Karpas-422 (cell line): Measurements from ENCODE around the gene COL8A2. TPM values are rescaled to one million over a fixed set of nuclear protein-coding genes. Genes with fewer than 3 reads are reported as not detected.

Source experiments
- DNase-seq: peaks from one replicate; pipeline ENCODE4 v3.0.0-alpha.2; 2015
- H2AFZ ChIP-seq: fragments of 200-600 bp; sonication (generic); 2 replicates; pipeline ENCODE4 v1.6.1; 2014; ENCODE audit warnings: antibody characterized with exemption, low read length, mixed read lengths
- H3K27ac ChIP-seq: fragments of 200-600 bp; sonication (generic); 2 replicates; pipeline ENCODE4 v1.5.1; 2014; ENCODE audit warnings: mild to moderate bottlenecking, low read length, moderate library complexity
- H3K27me3 ChIP-seq: fragments of 200-600 bp; sonication (generic); 2 replicates; pipeline ENCODE4 v1.6.1; 2014; ENCODE audit warnings: low read length, mixed read lengths
- H3K36me3 ChIP-seq: fragments of 200-600 bp; sonication (generic); 2 replicates; pipeline ENCODE4 v1.6.1; 2014; ENCODE audit warnings: low read length, mixed read lengths; ENCODE audit not compliant: insufficient read depth
- H3K4me1 ChIP-seq: fragments of 200-600 bp; sonication (generic); 2 replicates; pipeline ENCODE4 v1.6.1; 2014; ENCODE audit warnings: mild to moderate bottlenecking, low read length, mixed read lengths
- H3K4me2 ChIP-seq: fragments of 200-600 bp; sonication (generic); 2 replicates; pipeline ENCODE4 v1.6.1; 2014; ENCODE audit warnings: low read length, low read depth, mild to moderate bottlenecking; ENCODE audit not compliant: poor library complexity, severe bottlenecking
- H3K4me3 ChIP-seq: fragments of 200-600 bp; sonication (generic); 2 replicates; pipeline ENCODE4 v1.5.1; 2014; ENCODE audit warnings: mild to moderate bottlenecking, antibody characterized with exemption, low read length, mixed read lengths
- H3K79me2 ChIP-seq: fragments of 200-600 bp; sonication (generic); 2 replicates; pipeline ENCODE4 v1.6.1; 2014; ENCODE audit warnings: mild to moderate bottlenecking, low read length, mixed read lengths
- H3K9ac ChIP-seq: fragments of 200-600 bp; sonication (generic); 2 replicates; pipeline ENCODE4 v1.6.0; 2014; ENCODE audit warnings: low read length
- H3K9me2 ChIP-seq: fragments of 200-600 bp; sonication (generic), shearing (Covaris generic); replicated peaks from 2 replicates; pipeline ENCODE4 v1.6.0; 2014; ENCODE audit warnings: mild to moderate bottlenecking, low read length, moderate library complexity; ENCODE audit not compliant: insufficient read depth
- H3K9me3 ChIP-seq: fragments of 300-700, 200-600 bp; sonication (generic); 2 replicates; pipeline ENCODE4 v1.6.1; 2014; ENCODE audit warnings: low read length, mixed read lengths
- H4K20me1 ChIP-seq: fragments of 200-600 bp; sonication (generic); 2 replicates; pipeline ENCODE4 v1.6.1; 2014; ENCODE audit warnings: mild to moderate bottlenecking, antibody characterized with exemption, low read length, low read depth; ENCODE audit not compliant: insufficient read depth
- total RNA-seq: library from RNA; depleted of rRNA; stranded (reverse); fragments of >200 nt; shearing (Covaris generic); gene quantifications from 2 replicates; pipeline ENCODE4 v1.2.3, GENCODE V29; 2014; ENCODE audit warnings: low replicate concordance

Gene COL8A2
- total RNA-seq, 1 experiment from 2014 or later: not detected

DNA sequence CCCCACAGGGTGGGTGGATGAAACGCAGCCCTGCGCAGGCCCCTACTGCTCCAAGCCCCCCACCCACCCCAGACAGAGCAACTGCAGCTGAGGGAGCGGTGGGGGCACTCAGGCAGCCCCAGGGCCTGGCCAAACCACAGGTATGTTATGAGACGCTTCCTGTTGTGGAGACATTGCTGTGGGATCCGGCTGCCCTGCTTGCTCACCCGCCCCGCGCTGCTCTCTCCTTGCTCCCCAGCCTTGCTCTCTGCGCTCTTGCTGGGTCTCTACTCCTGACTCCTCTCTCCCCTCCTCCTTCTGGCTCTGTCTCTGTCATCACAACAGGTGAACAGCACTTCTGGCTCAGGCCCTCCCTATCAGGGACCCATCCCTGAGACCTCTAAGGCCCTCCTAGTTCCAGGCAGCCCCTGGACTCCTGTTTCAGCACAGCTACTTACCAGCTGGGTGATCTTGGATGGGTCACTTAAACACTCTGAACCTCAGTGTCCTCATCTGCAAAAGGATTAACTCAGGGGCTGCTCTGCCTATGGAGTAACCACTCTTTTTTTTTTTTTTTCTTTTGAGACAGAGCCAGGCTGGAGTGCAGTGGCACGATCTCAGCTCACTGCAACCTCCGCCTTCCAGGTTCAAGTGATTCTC lies 15.9 kb downstream of the COL8A2 start:
- no peaks in the 10 kb centered on the region for H3K36me3 ChIP-seq
- H3K27me3 ChIP-seq: no peaks in the 10 kb centered on the region
- no peak overlapping the region for H3K4me3 ChIP-seq
- no peaks in the 10 kb centered on the region for H3K4me1 ChIP-seq
- no peak overlapping the region for H3K9ac ChIP-seq
- no peak for DNase-seq
- H4K20me1 ChIP-seq: 0 out of 2 replicates have a peak, but pooled peaks cover 3% of the 10 kb centered on the region
- no peak overlapping the region for H2AFZ ChIP-seq
- no peaks in the 10 kb centered on the region for H3K9me3 ChIP-seq
- no peaks in the 10 kb centered on the region for H3K79me2 ChIP-seq
- H3K4me2 ChIP-seq: no peak overlapping the region
- H3K27ac ChIP-seq: no peak overlapping the region
- no peaks in the 10 kb centered on the region for H3K9me2 ChIP-seq

DNA sequence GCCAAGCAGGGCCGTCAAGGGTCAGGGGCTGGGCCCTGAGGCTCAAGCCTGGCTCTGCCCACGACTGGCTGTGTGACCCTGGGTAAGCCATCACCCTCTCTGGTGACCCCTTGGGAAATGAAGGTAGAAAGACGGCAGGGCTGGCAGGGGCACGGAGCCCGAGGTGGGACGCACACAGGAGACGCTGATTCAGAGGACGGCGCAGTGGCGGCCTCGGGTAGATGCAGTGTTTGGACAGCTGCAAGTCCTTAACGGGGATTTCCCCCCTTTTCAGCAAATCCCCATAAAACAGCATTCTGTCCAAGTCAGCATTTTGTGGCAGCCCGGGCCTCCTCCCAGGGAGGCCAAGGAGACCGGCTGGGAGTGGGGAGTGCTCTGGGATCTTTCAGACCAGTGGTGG lies 16.7 kb downstream of the COL8A2 start:
- Histone ChIP-seq H4K20me1 (0 out of 2 replicates have a peak, but pooled peaks cover 3% of the 10 kb centered on the region), H3K9me3 (no peaks in the 10 kb centered on the region), H2AFZ (no peak overlapping the region), H3K4me1 (no peaks in the 10 kb centered on the region), H3K4me2 (no peak overlapping the region), H3K36me3 (no peaks in the 10 kb centered on the region), H3K9ac (no peak overlapping the region), H3K27me3 (no peaks in the 10 kb centered on the region), H3K79me2 (no peaks in the 10 kb centered on the region), H3K9me2 (no peaks in the 10 kb centered on the region), H3K27ac (no peak overlapping the region), H3K4me3 (no peak overlapping the region)
- no peak for DNase-seq

DNA sequence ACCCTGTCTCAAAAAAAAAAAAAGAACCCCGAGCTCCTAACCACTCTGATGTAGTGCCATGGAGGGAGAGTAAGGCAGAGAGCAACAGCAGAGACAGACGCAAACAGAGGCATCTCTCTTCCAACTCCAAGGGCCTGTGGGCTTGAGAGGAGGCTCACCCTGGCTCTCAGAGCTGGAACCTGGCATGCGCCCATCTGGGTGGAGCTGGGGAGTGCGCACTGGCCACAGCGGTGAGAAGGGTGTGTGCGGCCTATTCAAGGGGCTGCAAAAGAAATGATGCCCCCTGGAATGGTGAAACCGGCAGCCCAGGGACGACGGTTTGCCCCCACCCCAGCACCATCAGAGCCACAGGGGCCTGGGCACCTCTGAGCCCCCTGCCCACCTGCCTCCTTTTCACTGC lies 17.6 kb downstream of the COL8A2 start:
- no peak for DNase-seq
- H3K36me3 ChIP-seq: no peaks in the 10 kb centered on the region
- no peaks in the 10 kb centered on the region for H4K20me1 ChIP-seq
- H2AFZ ChIP-seq: no peak overlapping the region
- no peak overlapping the region for H3K4me3 ChIP-seq
- H3K9ac ChIP-seq: no peak overlapping the region
- no peaks in the 10 kb centered on the region for H3K9me3 ChIP-seq
- H3K79me2 ChIP-seq: no peaks in the 10 kb centered on the region
- no peaks in the 10 kb centered on the region for H3K4me1 ChIP-seq
- H3K27ac ChIP-seq: no peak overlapping the region
- no peak overlapping the region for H3K4me2 ChIP-seq
- no peaks in the 10 kb centered on the region for H3K27me3 ChIP-seq
- H3K9me2 ChIP-seq: no peaks in the 10 kb centered on the region

DNA sequence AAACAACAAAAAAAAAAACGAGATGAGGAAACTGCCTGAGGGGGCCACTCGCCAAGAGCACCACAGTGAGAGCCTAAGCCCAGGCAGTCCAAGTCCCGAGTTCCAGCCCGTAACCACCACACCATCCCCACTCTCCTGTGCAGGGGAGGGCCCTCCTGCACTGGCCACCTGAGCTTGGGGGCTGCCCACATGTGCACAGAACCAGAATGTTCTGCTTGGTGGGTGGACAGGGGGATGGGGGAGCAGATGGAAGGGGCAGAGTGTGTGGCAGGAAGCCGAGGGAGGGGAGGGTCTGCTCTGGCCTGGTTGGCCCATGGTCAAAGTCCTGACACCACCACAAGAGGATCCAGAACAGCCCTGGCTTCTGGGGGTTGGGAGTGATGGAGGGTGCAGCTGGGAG lies 18.8 kb downstream of the COL8A2 start:
- H3K27ac ChIP-seq: no peak overlapping the region
- no peaks in the 10 kb centered on the region for H3K4me1 ChIP-seq
- H4K20me1 ChIP-seq: no peaks in the 10 kb centered on the region
- no peak overlapping the region for H3K4me3 ChIP-seq
- DNase-seq: no peak
- H3K79me2 ChIP-seq: no peaks in the 10 kb centered on the region
- H3K4me2 ChIP-seq: no peak overlapping the region
- no peak overlapping the region for H3K9ac ChIP-seq
- no peaks in the 10 kb centered on the region for H3K27me3 ChIP-seq
- no peaks in the 10 kb centered on the region for H3K9me3 ChIP-seq
- H3K36me3 ChIP-seq: no peaks in the 10 kb centered on the region
- H3K9me2 ChIP-seq: no peaks in the 10 kb centered on the region
- H2AFZ ChIP-seq: no peak overlapping the region

DNA sequence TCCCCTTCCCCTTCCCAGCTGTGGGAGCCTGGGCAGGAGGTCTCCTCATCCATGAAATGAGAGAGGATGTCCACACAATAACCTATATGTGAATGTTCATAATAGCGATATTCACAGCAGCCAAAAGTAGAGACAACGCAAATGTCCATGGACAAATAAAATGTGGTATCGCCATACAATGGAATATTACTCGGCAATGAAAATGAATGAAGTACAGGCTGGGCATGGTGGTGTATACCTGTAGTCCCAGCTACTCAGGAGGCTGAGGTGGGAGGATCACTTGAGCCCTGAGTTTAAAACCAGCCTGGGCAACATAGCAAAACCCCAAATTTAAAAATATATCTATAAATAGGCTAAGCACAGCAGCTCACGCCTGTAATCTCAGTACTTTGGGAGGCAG lies 23.5 kb downstream of the COL8A2 start:
- no peak overlapping the region for H3K9ac ChIP-seq
- no peaks in the 10 kb centered on the region for H3K27me3 ChIP-seq
- DNase-seq: no peak

DNA sequence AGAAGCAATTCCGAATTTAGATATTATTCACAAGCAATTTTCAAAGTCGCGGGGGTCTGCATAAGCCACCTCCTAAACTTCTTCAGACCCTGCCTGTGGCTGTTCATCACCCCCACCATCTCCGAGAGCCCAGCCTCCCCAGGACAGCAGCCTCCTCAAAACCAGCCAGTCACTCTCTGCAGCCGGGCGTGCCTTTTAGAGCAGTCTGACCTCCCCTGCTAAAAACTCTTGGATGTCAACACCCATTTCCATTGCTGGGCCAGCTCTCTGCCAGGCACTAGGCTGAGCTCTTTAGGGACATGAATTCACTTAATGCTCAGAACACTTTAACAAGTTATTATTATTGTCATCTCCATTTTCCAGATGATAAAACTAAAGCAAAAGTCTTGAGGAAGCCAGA lies 24.6 kb downstream of the COL8A2 start:
- H3K9me2 ChIP-seq: no peaks in the 10 kb centered on the region
- H3K79me2 ChIP-seq: no peaks in the 10 kb centered on the region
- H3K4me3 ChIP-seq: no peak overlapping the region
- H3K9me3 ChIP-seq: no peaks in the 10 kb centered on the region
- H2AFZ ChIP-seq: no peak overlapping the region
- H3K27ac ChIP-seq: no peak overlapping the region
- no peaks in the 10 kb centered on the region for H3K27me3 ChIP-seq
- H4K20me1 ChIP-seq: no peaks in the 10 kb centered on the region
- no peak overlapping the region for H3K4me2 ChIP-seq
- H3K4me1 ChIP-seq: peaks cover 14% of the 10 kb centered on the region
- H3K9ac ChIP-seq: no peak overlapping the region
- no peak for DNase-seq
- peaks cover 5% of the 10 kb centered on the region; the same call in 1 of the 2 replicates for H3K36me3 ChIP-seq

More for the DNA sequence above, 23.5 kb downstream of the COL8A2 start:
- Histone ChIP-seq H3K79me2 (no peaks in the 10 kb centered on the region), H2AFZ (no peak overlapping the region), H3K4me1 (peaks cover 5% of the 10 kb centered on the region), H3K9me3 (no peaks in the 10 kb centered on the region), H4K20me1 (no peaks in the 10 kb centered on the region), H3K4me2 (no peak overlapping the region), H3K36me3 (no peaks in the 10 kb centered on the region), H3K9me2 (no peaks in the 10 kb centered on the region), H3K4me3 (no peak overlapping the region), H3K27ac (no peak overlapping the region)

DNA sequence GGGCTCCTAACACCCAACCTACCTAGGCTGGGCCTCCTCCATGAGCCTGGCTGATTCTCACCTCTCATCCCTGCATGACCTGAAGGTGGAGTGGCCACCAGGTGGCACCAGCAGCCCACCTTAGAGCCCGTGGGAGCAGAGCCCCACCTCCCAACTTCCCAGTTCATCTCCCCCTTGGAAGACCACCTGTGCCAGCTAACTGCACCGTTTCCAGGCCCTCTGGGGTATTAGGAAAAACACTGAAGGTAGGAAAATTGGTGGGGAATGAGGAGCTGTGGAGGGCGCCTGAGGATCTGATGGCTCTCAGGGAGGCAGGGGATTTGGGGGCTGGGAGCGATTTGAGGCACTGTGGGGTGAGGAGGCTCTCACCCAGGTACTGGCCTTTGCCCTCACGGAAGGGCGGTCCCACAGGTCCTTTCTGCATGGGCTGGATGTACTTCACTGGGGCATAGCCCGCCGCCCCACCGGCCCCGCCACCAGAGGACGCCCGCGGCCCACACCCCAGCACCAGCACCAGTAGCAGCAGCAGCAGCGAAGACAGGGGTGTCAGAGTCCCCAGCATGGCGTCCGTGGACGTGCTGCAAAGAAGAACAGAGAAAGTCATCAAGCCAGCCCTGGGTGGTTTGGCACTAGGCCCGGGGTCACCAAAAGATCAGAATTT lies 25.2 kb downstream of the COL8A2 start:
- Histone ChIP-seq H3K27ac (no peak overlapping the region), H4K20me1 (no peaks in the 10 kb centered on the region), H3K4me3 (no peak overlapping the region), H3K4me2 (no peak overlapping the region), H3K36me3 (peaks cover 5% of the 10 kb centered on the region; the same call in 1 of the 2 replicates), H3K9ac (peak overlapping the region; percentile 8; the same call in 1 of the 2 replicates), H3K4me1 (peaks cover 14% of the 10 kb centered on the region), H3K9me2 (no peaks in the 10 kb centered on the region), H2AFZ (no peak overlapping the region), H3K27me3 (no peaks in the 10 kb centered on the region), H3K79me2 (no peaks in the 10 kb centered on the region), H3K9me3 (no peaks in the 10 kb centered on the region)
- peak; percentile 92 for DNase-seq

DNA sequence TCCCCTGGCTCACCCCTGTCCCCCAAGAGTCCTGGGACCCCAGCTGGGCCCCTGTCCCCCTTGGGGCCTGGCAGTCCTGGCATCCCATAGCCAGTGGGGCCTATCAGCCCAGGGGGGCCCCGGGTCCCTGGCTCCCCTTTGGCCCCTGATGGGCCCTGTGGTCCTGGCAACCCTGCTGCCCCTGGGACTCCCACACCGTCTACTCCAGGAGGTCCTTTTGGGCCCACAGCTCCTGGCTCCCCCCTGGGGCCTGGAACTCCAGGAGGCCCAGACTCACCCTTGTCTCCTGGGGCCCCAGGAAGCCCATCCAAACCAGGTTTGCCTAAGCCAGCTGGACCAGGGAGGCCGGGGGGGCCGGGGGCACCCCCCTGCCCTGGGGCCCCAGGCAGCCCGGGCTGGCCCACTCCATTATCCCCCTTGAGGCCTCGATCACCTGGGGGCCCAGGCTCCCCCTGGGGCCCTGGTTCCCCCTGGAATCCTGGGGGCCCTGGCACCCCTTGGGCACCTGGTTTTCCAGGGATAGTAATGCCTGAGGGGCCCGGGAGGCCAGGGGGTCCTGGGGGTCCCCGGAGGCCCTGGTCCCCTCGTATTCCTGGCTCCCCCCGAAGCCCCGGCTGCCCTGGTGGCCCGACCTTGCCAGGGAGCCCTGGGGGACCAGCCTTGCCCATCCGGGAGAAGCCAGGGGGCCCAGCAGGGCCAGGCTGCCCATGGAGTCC lies 26.2 kb downstream of the COL8A2 start:
- no peaks in the 10 kb centered on the region for H3K9me2 ChIP-seq
- H3K4me1 ChIP-seq: peaks cover 14% of the 10 kb centered on the region
- no peaks in the 10 kb centered on the region for H4K20me1 ChIP-seq
- H3K27me3 ChIP-seq: no peaks in the 10 kb centered on the region
- no peak overlapping the region for H2AFZ ChIP-seq
- peak overlapping the region; percentile 8; the same call in 1 of the 2 replicates for H3K9ac ChIP-seq
- H3K79me2 ChIP-seq: no peaks in the 10 kb centered on the region
- no peak for DNase-seq
- H3K36me3 ChIP-seq: peaks cover 5% of the 10 kb centered on the region; the same call in 1 of the 2 replicates
- H3K4me3 ChIP-seq: no peak overlapping the region
- no peak overlapping the region for H3K4me2 ChIP-seq
- H3K9me3 ChIP-seq: no peaks in the 10 kb centered on the region
- H3K27ac ChIP-seq: no peak overlapping the region
